Endothelial cell of umbilical vein (primary cell): ENCODE results near the gene TMEM151B. TPM values are rescaled to one million over a fixed set of nuclear protein-coding genes. Genes with fewer than 3 reads are reported as not detected.

ENCODE experiments used
- BruUV-seq: library from RNA; stranded (reverse); fragments of 400-500 nt; replicated peaks from 2 replicates; lab custom pipeline; 2021; lab: Mats Ljungman, UMichigan
- CTCF ChIA-PET: fragments of 300-600, 350-600 bp; sonication (Branson Sonifier 250); formaldehyde crosslinking; loops from one replicate; lab custom pipeline; 2021; ENCODE audit warnings: antibody characterized with exemption, inconsistent platforms; lab: Charles Lee
- POLR2A ChIA-PET: fragments of 300-600, 350-600 bp; sonication (Branson Sonifier 250); formaldehyde crosslinking; loops from one replicate; lab custom pipeline; 2021; ENCODE audit warnings: antibody characterized with exemption, inconsistent platforms; lab: Charles Lee
- DNase-seq: peaks from one replicate; pipeline ENCODE4 v3.0.0-alpha.2; 2011; ENCODE audit warnings: low read depth, low spot score
- FAIRE-seq: peaks from 2 replicates; lab custom pipeline; 2011; peaks lifted over from hg19 to GRCh38; lab: Jason Lieb, UNC
- H2AFZ ChIP-seq: 2 replicates; pipeline ENCODE4 v1.6.0; 2012; ENCODE audit warnings: low read depth, low read length, control low read depth, inconsistent platforms
- H3K27ac ChIP-seq: 2 replicates; pipeline ENCODE4 v1.5.1; 2011; ENCODE audit warnings: low read depth, mild to moderate bottlenecking, control low read depth, low read length, moderate library complexity; ENCODE audit not compliant: insufficient read depth
- H3K27me3 ChIP-seq, 2 experiments: 2 replicates each; pipeline versions ENCODE4 v1.6.0 to v1.6.1; 2011; ENCODE audit warnings: low read length in 2 of 2, mixed read lengths in 1 of 2; ENCODE audit not compliant: control insufficient read depth in 2 of 2, insufficient read depth in 2 of 2
- H3K36me3 ChIP-seq, 2 experiments: 2 replicates in 1 of 2; 3 replicates in 1 of 2; pipeline ENCODE4 v1.5.1; 2011; ENCODE audit warnings: low read length in 2 of 2, mild to moderate bottlenecking in 1 of 2, moderate library complexity in 1 of 2; ENCODE audit not compliant: control insufficient read depth in 2 of 2, insufficient read depth in 2 of 2; ENCODE audit errors: extremely low read depth in 1 of 2
- H3K4me1 ChIP-seq: 3 replicates; pipeline ENCODE4 v1.5.1; 2011; ENCODE audit warnings: mild to moderate bottlenecking, low read length; ENCODE audit not compliant: control insufficient read depth, insufficient read depth; ENCODE audit errors: extremely low read depth
- H3K4me2 ChIP-seq: 2 replicates; pipeline ENCODE4 v1.6.1; 2011; ENCODE audit warnings: low read length, control low read depth, mixed read lengths; ENCODE audit not compliant: insufficient read depth
- H3K4me3 ChIP-seq, 3 experiments: fragments of 200-600 bp in 1 of 3; sonication (generic), shearing (Covaris generic) in 1 of 3; replicated peaks in 1 of 3; 2 replicates each; pipeline ENCODE4 v1.5.1; 2011 to 2016; ENCODE audit warnings: control low read depth in 3 of 3, low read length in 3 of 3, mild to moderate bottlenecking in 2 of 3, inconsistent platforms in 1 of 3, low read depth in 1 of 3, moderate library complexity in 1 of 3; ENCODE audit not compliant: insufficient read depth in 1 of 3
- H3K79me2 ChIP-seq: 2 replicates; pipeline ENCODE4 v1.6.0; 2012; ENCODE audit warnings: low read length, inconsistent platforms; ENCODE audit not compliant: control insufficient read depth, insufficient read depth
- H3K9ac ChIP-seq: replicated peaks from 2 replicates; pipeline ENCODE3; 2011; ENCODE audit warnings: low read length, control low read depth; ENCODE audit not compliant: insufficient read depth; ENCODE audit errors: extremely low read depth
- H3K9me1 ChIP-seq: replicated peaks from 3 replicates; pipeline ENCODE4 v1.6.0; 2011; ENCODE audit warnings: mild to moderate bottlenecking, low read length; ENCODE audit not compliant: control insufficient read depth, insufficient read depth; ENCODE audit errors: extremely low read depth
- H3K9me3 ChIP-seq: replicated peaks from 2 replicates; pipeline ENCODE4 v1.5.1; 2012; ENCODE audit warnings: low read length, inconsistent platforms; ENCODE audit not compliant: control insufficient read depth, insufficient read depth
- H4K20me1 ChIP-seq: replicated peaks from 2 replicates; pipeline ENCODE3; 2011; ENCODE audit warnings: mild to moderate bottlenecking, low read length; ENCODE audit not compliant: control insufficient read depth, insufficient read depth; ENCODE audit errors: extremely low read depth
- FOS ChIP-seq: IDR thresholded peaks from 2 replicates; pipeline ENCODE4 v1.6.1; 2011; ENCODE audit warnings: mild to moderate bottlenecking, low read length, moderate library complexity, borderline replicate concordance; ENCODE audit not compliant: insufficient read depth
- GATA2 ChIP-seq: IDR thresholded peaks from 2 replicates; pipeline ENCODE4 v1.7.0; 2011; ENCODE audit warnings: low read depth, mild to moderate bottlenecking, moderate library complexity, mixed read lengths, low read length; ENCODE audit not compliant: insufficient read length, insufficient read depth
- MYC ChIP-seq: IDR thresholded peaks from one replicate; pipeline ENCODE4 v1.6.1; 2011; ENCODE audit warnings: mild to moderate bottlenecking, low read depth, low read length
- POLR2A ChIP-seq: IDR thresholded peaks from 2 replicates; pipeline ENCODE4 v1.6.1; 2012; ENCODE audit warnings: low read depth, mild to moderate bottlenecking, control low read depth, low read length
- POLR2AphosphoS5 ChIP-seq: IDR thresholded peaks from 2 replicates; pipeline ENCODE4 v1.6.1; 2012; ENCODE audit warnings: low read depth, mild to moderate bottlenecking, control low read depth, low read length, moderate library complexity; ENCODE audit not compliant: insufficient read depth
- dilution Hi-C: fragments of 300-500 bp; cut with MboI; formaldehyde crosslinking; loops from one replicate; pipeline ENCODE4 v1.15.0; 2019; ENCODE audit warnings: low sequenced_read_pairs; ENCODE audit not compliant: extremely low pct_ligation_motif_present
- intact Hi-C: fragments of 100-400 bp; cut with micrococcal nuclease; formaldehyde crosslinking; loops from one replicate; pipeline ENCODE4 v1.10.0; 2022
- polyA plus RNA-seq, 4 experiments: library from polyadenylated mRNA; depleted of rRNA in 3 of 4; stranded (reverse) in 3 of 4; unstranded in 1 of 4; fragments of >200 nt; gene quantifications; 2 replicates each; pipeline versions ENCODE4 v1.2.1 to v1.2.3, GENCODE V29; 2011 to 2012; ENCODE audit warnings: missing spikeins in 1 of 4
- total RNA-seq: library from RNA; stranded (reverse); gene quantifications from 2 replicates; pipeline ENCODE4 v1.2.3, GENCODE V29; 2021
- TF ChIP-seq, protein P1 (sequence below), 2 donors: IDR thresholded peaks; 1 replicate in 1 of 2; 2 replicates in 1 of 2; pipeline ENCODE4 v1.5.1; 2011; ENCODE audit warnings: low read length in 2 of 2, mild to moderate bottlenecking in 2 of 2, moderate library complexity in 2 of 2, control low read depth in 1 of 2, inconsistent platforms in 1 of 2, low read depth in 1 of 2; ENCODE audit not compliant: insufficient read depth in 1 of 2; ENCODE audit errors: extremely low read depth in 1 of 2

The TMEM151B gene
- total and polyA plus RNA-seq, 2 donors (not counting 3 experiments of a cell fraction or from before 2014, with no cell fraction given) = 0.03 to 0.07 TPM

DNA sequence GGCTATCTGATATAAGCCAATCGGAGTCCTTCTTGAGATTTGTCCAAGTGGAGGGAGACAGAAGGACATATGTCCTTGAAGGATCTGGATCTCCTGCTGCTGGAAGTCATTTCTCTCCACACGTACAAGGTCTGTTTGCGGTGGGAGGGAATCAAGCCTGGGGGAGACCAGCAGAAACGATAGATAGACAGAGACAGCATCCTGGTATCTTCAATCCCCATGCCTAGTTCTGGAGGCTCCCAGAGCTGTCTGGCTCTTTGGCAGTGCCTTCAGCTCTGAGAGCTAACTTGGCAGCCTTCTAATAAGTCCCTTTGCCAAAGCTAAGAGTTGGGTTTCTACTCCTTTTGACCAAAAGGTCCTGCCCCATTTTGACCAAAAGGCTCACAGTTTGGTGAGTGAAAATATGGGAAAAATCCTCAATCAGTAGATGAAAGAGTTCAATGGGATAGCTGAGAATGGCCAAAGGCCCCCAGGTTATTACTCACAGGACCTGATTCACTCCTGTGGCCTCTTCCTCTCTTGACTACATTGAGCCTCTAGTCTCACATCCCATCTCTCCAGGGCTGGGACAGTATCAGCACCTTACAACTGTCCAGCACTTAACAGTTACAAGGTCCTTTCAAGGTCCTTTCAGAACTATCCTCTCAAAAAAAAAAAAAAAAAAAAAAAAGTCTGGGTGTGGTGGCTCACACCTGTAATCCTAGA lies 22.6 kb downstream of the TMEM151B start:
- ChIA-PET POLR2A (interaction anchor here (0.7 kb wide), 1 partner anchor 149 kb away, joined by 12 read pairs; no protein-coding TSS in a partner anchor), CTCF (interaction anchor here (0.8 to 5.6 kb wide), 7 partner anchors 11 to 36 kb away, joined by 3 to 35 read pairs (median 5); partner anchors contain the start of genes AARS2 and TMEM151B)
- no peak for FAIRE-seq
- TF ChIP-seq, protein P1, sequence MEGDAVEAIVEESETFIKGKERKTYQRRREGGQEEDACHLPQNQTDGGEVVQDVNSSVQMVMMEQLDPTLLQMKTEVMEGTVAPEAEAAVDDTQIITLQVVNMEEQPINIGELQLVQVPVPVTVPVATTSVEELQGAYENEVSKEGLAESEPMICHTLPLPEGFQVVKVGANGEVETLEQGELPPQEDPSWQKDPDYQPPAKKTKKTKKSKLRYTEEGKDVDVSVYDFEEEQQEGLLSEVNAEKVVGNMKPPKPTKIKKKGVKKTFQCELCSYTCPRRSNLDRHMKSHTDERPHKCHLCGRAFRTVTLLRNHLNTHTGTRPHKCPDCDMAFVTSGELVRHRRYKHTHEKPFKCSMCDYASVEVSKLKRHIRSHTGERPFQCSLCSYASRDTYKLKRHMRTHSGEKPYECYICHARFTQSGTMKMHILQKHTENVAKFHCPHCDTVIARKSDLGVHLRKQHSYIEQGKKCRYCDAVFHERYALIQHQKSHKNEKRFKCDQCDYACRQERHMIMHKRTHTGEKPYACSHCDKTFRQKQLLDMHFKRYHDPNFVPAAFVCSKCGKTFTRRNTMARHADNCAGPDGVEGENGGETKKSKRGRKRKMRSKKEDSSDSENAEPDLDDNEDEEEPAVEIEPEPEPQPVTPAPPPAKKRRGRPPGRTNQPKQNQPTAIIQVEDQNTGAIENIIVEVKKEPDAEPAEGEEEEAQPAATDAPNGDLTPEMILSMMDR (IDR thresholded peaks at IDR 0.05; ENCODE audit: extremely low read depth in 1 of 2, insufficient read depth in 1 of 2, low read depth in 1 of 2, low read length in 2 of 2) = no peak
- TF ChIP-seq POLR2A (no peak), GATA2 (no peak), POLR2AphosphoS5 (no peak), FOS (no peak), MYC (no peak)
- no TSS peak for BruUV-seq
- H3K79me2 ChIP-seq = no peaks in the 10 kb centered on the region
- no peak overlapping the region for H3K4me2 ChIP-seq
- intact Hi-C loops = no loop called here
- H3K9me1 ChIP-seq = no peaks in the 10 kb centered on the region
- no peak overlapping the region for H3K27ac ChIP-seq
- dilution Hi-C loops = no loop called here
- no peak overlapping the region for H2AFZ ChIP-seq
- no peak overlapping the region for H3K4me3 ChIP-seq
- DNase-seq = no peak
- H3K36me3 ChIP-seq = no peaks in the 10 kb centered on the region
- H3K9ac ChIP-seq = no peak overlapping the region
- H3K4me1 ChIP-seq = peaks cover 6% of the 10 kb centered on the region
- H3K27me3 ChIP-seq = peaks cover 36 to 38% of the 10 kb centered on the region in 2 experiments
- H4K20me1 ChIP-seq = no peaks in the 10 kb centered on the region
- H3K9me3 ChIP-seq = no peaks in the 10 kb centered on the region
